HEK293 (cell line): ENCODE results near the gene C5.

Experiments used
- ZNF157 ChIP-seq: fragments of 450-650 bp; formaldehyde crosslinking; IDR thresholded peaks from 2 replicates; pipeline ENCODE4 v1.5.1; 2016; ENCODE audit warnings: missing biosample characterization, missing genetic modification characterization
- TF ChIP-seq, protein P1 (sequence below): sonication (generic); formaldehyde crosslinking; IDR thresholded peaks from 2 replicates; pipeline ENCODE4 v1.8.1; 2022; ENCODE audit warnings: mild to moderate bottlenecking, moderate library complexity, missing genetic modification reagents
- TF ChIP-seq, protein P2 (sequence below): fragments of 450-650 bp; formaldehyde crosslinking; IDR thresholded peaks from 2 replicates; pipeline ENCODE4 v1.5.1; 2016; ENCODE audit warnings: missing biosample characterization, missing genetic modification characterization
- TF ChIP-seq, protein P3 (sequence below): fragments of 450-650 bp; formaldehyde crosslinking; IDR thresholded peaks from 2 replicates; pipeline ENCODE4 v1.5.1; 2016; ENCODE audit warnings: missing biosample characterization, missing genetic modification characterization

DNA sequence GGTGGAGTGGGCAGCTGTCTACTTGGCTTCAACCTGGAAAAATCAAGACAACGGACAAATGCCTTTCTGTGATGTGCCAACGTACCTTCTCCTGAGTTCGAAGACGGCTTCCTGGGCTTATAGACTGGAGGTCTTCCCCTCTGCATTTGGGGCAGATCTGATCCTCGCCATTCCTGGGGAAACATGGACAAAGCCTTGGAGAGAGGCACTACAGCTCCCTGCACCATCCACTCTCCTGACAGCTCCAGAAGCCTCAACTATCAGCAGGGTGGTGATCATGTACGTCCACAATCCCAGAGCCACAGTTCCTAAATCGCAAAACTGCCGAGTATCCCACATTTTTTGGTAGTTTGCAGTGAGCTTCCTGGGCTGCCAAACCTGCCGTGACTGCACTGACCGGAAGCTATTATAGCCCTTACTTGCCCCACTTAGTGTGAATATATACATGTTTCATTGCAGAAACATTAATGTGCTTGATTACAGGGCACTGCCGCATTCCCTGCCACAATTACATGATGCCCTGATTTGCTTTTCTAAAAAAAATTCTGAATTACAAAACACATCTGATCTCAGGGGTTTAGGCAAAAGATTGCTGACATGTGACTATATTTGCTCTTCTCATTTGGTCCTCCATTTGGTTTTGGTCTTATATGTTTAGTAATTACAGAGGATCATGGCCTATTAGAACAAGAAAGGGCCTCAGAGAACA lies 126.3 kb downstream of the C5 start:
- TF ChIP-seq, protein P1, sequence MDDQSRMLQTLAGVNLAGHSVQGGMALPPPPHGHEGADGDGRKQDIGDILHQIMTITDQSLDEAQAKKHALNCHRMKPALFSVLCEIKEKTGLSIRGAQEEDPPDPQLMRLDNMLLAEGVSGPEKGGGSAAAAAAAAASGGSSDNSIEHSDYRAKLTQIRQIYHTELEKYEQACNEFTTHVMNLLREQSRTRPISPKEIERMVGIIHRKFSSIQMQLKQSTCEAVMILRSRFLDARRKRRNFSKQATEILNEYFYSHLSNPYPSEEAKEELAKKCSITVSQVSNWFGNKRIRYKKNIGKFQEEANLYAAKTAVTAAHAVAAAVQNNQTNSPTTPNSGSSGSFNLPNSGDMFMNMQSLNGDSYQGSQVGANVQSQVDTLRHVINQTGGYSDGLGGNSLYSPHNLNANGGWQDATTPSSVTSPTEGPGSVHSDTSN: no peak
- TF ChIP-seq, protein P2, sequence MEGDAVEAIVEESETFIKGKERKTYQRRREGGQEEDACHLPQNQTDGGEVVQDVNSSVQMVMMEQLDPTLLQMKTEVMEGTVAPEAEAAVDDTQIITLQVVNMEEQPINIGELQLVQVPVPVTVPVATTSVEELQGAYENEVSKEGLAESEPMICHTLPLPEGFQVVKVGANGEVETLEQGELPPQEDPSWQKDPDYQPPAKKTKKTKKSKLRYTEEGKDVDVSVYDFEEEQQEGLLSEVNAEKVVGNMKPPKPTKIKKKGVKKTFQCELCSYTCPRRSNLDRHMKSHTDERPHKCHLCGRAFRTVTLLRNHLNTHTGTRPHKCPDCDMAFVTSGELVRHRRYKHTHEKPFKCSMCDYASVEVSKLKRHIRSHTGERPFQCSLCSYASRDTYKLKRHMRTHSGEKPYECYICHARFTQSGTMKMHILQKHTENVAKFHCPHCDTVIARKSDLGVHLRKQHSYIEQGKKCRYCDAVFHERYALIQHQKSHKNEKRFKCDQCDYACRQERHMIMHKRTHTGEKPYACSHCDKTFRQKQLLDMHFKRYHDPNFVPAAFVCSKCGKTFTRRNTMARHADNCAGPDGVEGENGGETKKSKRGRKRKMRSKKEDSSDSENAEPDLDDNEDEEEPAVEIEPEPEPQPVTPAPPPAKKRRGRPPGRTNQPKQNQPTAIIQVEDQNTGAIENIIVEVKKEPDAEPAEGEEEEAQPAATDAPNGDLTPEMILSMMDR (tag by site-specific recombination): no peak
- no peak for TF ChIP-seq ZNF157
- TF ChIP-seq, protein P3, sequence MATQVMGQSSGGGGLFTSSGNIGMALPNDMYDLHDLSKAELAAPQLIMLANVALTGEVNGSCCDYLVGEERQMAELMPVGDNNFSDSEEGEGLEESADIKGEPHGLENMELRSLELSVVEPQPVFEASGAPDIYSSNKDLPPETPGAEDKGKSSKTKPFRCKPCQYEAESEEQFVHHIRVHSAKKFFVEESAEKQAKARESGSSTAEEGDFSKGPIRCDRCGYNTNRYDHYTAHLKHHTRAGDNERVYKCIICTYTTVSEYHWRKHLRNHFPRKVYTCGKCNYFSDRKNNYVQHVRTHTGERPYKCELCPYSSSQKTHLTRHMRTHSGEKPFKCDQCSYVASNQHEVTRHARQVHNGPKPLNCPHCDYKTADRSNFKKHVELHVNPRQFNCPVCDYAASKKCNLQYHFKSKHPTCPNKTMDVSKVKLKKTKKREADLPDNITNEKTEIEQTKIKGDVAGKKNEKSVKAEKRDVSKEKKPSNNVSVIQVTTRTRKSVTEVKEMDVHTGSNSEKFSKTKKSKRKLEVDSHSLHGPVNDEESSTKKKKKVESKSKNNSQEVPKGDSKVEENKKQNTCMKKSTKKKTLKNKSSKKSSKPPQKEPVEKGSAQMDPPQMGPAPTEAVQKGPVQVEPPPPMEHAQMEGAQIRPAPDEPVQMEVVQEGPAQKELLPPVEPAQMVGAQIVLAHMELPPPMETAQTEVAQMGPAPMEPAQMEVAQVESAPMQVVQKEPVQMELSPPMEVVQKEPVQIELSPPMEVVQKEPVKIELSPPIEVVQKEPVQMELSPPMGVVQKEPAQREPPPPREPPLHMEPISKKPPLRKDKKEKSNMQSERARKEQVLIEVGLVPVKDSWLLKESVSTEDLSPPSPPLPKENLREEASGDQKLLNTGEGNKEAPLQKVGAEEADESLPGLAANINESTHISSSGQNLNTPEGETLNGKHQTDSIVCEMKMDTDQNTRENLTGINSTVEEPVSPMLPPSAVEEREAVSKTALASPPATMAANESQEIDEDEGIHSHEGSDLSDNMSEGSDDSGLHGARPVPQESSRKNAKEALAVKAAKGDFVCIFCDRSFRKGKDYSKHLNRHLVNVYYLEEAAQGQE (tag by site-specific recombination): no peak
